Measurements from ENCODE around the gene TENM3. TPM values are rescaled to one million over a fixed set of nuclear protein-coding genes. Genes with fewer than 3 reads are reported as not detected.

Gene TENM3
- total RNA-seq, 1 experiment from 2014 or later, result 71.0 TPM

DNA sequence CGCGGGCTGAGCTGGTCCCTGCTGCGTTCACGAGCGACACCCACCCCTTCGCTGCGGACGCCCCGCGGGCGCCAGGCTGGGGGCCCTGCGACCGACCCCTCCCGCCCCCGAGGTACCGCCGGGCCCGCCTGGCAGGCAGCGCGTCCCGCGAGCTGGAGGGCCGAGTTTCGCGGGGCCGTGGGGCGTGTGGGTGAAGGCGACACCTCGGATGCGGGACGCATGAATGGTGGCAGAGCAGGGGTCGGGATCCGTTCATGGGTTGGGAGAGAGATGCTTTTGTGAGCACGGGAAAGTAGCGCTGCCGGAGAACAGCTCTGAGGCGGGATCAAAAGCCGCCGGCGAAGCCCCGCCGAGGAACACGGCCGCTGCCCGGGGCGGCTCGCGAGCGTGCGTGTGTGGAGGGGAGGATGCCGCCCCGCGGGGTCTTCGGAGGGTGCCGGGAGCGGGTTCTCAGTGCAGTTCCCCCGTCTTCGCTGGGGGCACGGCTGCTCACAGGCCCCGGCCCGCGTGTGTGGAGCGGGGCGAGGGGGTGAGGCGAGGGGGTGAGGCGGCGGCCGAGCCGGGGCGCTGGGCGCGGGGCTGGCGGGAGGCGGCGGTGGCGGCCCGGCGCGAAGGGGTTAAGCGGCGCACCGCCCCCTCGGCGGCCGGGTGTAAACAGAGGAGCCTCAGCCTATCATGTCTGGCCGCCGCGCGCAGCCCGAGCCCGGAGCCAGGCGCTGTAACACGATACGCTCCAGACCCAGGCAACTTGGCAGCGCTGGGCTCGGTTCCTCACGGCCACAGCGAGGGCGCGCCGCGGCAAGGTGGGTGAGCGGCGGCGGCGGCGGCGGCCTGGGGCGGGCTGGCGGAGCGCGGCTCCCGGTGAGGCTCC, 205.3 kb downstream of the TENM3 start (continued):
- TF ChIP-seq ZNF121 (CRISPR knock-in tag; IDR thresholded peaks at IDR 0.05), result no peak
- TF ChIP-seq EMX1 (CRISPR knock-in tag; IDR thresholded peaks at IDR 0.05), result no peak
- TF ChIP-seq, protein P1, sequence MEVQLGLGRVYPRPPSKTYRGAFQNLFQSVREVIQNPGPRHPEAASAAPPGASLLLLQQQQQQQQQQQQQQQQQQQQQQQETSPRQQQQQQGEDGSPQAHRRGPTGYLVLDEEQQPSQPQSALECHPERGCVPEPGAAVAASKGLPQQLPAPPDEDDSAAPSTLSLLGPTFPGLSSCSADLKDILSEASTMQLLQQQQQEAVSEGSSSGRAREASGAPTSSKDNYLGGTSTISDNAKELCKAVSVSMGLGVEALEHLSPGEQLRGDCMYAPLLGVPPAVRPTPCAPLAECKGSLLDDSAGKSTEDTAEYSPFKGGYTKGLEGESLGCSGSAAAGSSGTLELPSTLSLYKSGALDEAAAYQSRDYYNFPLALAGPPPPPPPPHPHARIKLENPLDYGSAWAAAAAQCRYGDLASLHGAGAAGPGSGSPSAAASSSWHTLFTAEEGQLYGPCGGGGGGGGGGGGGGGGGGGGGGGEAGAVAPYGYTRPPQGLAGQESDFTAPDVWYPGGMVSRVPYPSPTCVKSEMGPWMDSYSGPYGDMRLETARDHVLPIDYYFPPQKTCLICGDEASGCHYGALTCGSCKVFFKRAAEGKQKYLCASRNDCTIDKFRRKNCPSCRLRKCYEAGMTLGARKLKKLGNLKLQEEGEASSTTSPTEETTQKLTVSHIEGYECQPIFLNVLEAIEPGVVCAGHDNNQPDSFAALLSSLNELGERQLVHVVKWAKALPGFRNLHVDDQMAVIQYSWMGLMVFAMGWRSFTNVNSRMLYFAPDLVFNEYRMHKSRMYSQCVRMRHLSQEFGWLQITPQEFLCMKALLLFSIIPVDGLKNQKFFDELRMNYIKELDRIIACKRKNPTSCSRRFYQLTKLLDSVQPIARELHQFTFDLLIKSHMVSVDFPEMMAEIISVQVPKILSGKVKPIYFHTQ (CRISPR knock-in tag; IDR thresholded peaks at IDR 0.05), result no peak
- TF ChIP-seq ZNF423 (CRISPR knock-in tag; IDR thresholded peaks at IDR 0.05), result 0 out of 2 replicates have a peak, but pooled peaks have one; percentile 47
- TF ChIP-seq TP53 (CRISPR knock-in tag; IDR thresholded peaks at IDR 0.05), result peak; percentile 62
- peak; percentile 33; the same call in 1 of the 2 replicates for TF ChIP-seq CREM (CRISPR knock-in tag; IDR thresholded peaks at IDR 0.05)
- 0 out of 2 replicates have a peak, but pooled peaks have one; percentile 15 for TF ChIP-seq NR3C1 (CRISPR knock-in tag; conservative IDR thresholded peaks at IDR 0.05; ENCODE audit: low read depth)
- TF ChIP-seq SP1 (CRISPR knock-in tag; conservative IDR thresholded peaks at IDR 0.05), result peak; percentile 86
- TF ChIP-seq MYBL2 (CRISPR knock-in tag; IDR thresholded peaks at IDR 0.05), result 0 out of 2 replicates have a peak, but pooled peaks have one; percentile 33
- 0 out of 2 replicates have a peak, but pooled peaks have one; percentile 73 for TF ChIP-seq RELA (CRISPR knock-in tag; IDR thresholded peaks at IDR 0.05; ENCODE audit: borderline replicate concordance)
- TF ChIP-seq FOXK1 (CRISPR knock-in tag; IDR thresholded peaks at IDR 0.05), result peak; percentile 99

DNA sequence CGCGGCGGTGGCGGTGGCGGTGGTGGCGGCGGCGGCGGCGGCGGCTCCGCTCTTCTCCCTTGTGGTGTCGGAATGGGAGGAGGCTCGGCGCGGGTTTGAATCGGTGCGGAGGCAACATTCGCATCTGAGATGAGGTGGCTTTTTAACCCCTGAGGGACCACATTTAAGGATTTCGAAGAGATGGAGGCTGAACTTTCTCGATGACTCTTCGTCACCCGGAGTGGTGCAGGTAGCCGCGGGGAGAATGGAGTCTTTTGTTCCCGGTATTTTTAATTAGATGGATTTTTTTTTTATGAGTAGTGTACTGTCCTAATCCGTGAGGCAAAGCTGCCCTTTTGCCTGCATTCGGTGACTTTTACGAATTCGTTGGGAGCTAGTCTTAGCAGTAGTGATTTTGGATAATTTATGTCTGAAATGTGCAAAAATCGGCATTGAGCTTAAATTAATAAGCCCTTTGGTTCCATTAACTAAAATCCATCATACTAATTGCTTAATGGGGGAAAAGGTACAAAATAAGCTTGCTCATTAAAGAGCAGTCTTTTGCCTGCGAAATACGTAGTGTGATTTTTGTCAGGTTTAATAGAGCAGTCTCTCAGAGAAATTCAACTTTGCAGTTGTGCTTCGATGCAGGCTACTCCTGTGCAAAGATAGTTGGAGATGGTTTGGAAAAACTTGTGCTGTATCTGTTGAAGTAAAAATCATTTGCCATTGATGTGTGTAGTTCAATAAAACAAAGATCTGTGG, 206.2 kb downstream of the TENM3 start:
- TF ChIP-seq, protein P2, sequence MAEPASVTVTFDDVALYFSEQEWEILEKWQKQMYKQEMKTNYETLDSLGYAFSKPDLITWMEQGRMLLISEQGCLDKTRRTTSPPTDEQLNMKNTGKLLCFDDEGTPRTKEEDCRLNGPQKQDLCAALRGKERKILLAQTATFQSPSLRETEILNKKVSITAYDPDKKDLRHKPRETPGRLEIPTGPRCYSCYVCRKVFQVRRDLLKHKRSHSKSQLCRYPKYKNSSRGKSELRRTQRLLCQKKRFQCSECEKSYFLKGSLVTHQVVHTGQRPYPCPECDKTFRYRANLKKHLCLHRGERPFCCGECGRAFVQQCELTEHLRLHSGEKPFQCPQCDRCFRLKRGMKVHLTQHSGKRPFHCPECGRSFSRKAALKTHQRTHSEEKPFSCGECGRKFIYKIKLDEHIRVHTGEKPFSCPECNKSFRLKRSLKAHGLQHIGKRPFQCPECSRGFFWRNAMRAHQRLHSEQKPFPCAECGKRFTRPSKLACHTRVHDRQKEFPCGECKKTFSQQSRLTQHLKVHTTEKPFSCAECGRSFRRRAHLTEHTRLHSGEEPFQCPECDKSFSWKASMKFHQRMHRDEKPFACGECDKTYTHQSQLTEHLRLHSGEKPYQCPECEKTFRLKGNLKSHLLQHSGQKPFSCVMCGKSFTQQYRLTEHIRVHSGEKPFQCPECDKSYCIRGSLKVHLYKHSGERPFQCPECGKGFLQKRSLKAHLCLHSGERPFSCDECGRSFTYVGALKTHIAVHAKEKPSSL (CRISPR knock-in tag; conservative IDR thresholded peaks at IDR 0.05), result no peak
- TF ChIP-seq, protein P3, sequence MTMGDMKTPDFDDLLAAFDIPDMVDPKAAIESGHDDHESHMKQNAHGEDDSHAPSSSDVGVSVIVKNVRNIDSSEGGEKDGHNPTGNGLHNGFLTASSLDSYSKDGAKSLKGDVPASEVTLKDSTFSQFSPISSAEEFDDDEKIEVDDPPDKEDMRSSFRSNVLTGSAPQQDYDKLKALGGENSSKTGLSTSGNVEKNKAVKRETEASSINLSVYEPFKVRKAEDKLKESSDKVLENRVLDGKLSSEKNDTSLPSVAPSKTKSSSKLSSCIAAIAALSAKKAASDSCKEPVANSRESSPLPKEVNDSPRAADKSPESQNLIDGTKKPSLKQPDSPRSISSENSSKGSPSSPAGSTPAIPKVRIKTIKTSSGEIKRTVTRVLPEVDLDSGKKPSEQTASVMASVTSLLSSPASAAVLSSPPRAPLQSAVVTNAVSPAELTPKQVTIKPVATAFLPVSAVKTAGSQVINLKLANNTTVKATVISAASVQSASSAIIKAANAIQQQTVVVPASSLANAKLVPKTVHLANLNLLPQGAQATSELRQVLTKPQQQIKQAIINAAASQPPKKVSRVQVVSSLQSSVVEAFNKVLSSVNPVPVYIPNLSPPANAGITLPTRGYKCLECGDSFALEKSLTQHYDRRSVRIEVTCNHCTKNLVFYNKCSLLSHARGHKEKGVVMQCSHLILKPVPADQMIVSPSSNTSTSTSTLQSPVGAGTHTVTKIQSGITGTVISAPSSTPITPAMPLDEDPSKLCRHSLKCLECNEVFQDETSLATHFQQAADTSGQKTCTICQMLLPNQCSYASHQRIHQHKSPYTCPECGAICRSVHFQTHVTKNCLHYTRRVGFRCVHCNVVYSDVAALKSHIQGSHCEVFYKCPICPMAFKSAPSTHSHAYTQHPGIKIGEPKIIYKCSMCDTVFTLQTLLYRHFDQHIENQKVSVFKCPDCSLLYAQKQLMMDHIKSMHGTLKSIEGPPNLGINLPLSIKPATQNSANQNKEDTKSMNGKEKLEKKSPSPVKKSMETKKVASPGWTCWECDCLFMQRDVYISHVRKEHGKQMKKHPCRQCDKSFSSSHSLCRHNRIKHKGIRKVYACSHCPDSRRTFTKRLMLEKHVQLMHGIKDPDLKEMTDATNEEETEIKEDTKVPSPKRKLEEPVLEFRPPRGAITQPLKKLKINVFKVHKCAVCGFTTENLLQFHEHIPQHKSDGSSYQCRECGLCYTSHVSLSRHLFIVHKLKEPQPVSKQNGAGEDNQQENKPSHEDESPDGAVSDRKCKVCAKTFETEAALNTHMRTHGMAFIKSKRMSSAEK (CRISPR knock-in tag; IDR thresholded peaks at IDR 0.05; ENCODE audit: borderline replicate concordance), result 0 out of 2 replicates have a peak, but pooled peaks have one; percentile 9
- ATAC-seq (peak; percentile 36), DNase-seq (ENCODE audit: low spot score) (no peak)
- peak overlapping the region; percentile 82 for H3K27ac Mint-ChIP-seq
- peaks cover 8% of the 10 kb centered on the region for H3K27me3 Mint-ChIP-seq (ENCODE audit: low read depth)
- no peaks in the 10 kb centered on the region for H3K9me3 Mint-ChIP-seq
- peaks cover 48% of the 10 kb centered on the region for H3K4me1 Mint-ChIP-seq
- H3K4me3 Mint-ChIP-seq, result peak overlapping the region; percentile 89
- POLR2A ChIA-PET, result no interaction called here
- H3K36me3 Mint-ChIP-seq, result no peaks in the 10 kb centered on the region
- CTCF ChIA-PET, result no interaction called here
